Astrocyte of the cerebellum (primary cell): ENCODE results near the gene ATP6V0C.
"Not testable (repeated sequence)": the region's sequence is repeated elsewhere in the genome, so short reads cannot be mapped to it uniquely, and the experiment has no call there.

Experiments used
- DNase-seq: peaks from one replicate; pipeline ENCODE4 v3.0.0-alpha.2; 2011; ENCODE audit warnings: low read depth
- H3K4me3 ChIP-seq: 2 replicates; pipeline ENCODE4 v1.5.1; 2011; ENCODE audit warnings: mild to moderate bottlenecking, low read depth, low read length, moderate library complexity
- in situ Hi-C: cut with HindIII; loops from 2 replicates; pipeline ENCODE4 v1.10.0; 2017; ENCODE audit warnings: low sequenced_read_pairs
- TF ChIP-seq, protein P1 (sequence below): IDR thresholded peaks from 2 replicates; pipeline ENCODE4 v1.5.1; 2012; ENCODE audit warnings: low read length, low read depth, moderate library complexity, mild to moderate bottlenecking; ENCODE audit errors: missing control alignments

The ATP6V0C gene

DNA sequence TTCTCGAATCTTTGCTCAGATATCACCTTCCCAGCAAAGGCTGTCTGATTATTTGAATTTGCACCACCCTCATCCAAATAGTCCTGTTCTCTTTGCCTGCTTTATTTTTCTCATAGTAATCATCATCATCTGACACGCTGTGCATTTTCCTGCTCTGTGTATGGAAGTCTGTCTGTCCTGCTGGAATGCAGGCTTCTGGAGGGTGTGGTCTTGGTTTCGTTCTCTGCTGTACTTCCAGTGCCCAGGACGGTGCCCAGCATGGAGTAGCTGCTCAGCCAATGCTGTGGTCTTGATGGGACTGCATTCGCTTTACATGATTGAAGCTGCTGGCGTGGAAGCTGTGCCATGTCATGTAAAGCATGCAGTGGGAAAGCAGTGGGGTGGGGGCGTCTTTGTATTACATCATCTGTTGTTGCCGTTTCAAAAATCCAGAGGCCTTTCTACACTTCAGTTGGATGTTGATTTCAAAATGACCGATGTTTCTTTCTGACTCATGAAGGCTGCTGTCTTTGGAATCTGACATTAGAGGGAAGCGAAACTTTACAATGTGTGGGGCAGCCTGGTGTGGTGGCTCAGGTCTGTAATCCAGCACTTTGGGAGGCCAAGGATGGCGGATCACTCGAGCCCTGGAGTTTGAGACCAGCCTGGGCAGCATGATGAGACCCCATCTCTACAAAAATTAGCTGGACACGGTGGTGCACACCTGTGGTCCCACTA lies 41.1 kb downstream of the ATP6V0C start:
- in situ Hi-C loops, H3K4me3 ChIP-seq, DNase-seq: not testable (repeated sequence)

DNA sequence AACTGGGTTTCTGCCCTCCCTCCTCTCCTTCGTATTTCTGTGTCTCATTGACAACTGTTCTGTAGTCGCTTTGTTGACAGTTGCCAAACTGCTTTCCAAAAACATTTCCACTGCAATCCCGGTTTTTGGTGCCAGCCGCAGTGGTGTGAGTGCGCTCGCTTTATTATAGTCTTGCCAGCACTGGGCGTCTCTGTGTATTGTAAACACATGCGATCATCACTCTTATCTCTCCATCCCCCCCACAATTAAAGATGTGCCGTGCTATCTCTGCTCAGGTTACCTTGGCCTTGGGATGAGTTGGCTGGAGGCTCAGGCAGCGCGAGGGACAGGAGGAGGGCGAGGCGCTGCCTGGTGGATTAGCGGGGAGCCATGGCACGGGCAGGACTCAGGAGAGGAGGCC lies 43.4 kb downstream of the ATP6V0C start:
- in situ Hi-C loops, H3K4me3 ChIP-seq, DNase-seq: not testable (repeated sequence)

DNA sequence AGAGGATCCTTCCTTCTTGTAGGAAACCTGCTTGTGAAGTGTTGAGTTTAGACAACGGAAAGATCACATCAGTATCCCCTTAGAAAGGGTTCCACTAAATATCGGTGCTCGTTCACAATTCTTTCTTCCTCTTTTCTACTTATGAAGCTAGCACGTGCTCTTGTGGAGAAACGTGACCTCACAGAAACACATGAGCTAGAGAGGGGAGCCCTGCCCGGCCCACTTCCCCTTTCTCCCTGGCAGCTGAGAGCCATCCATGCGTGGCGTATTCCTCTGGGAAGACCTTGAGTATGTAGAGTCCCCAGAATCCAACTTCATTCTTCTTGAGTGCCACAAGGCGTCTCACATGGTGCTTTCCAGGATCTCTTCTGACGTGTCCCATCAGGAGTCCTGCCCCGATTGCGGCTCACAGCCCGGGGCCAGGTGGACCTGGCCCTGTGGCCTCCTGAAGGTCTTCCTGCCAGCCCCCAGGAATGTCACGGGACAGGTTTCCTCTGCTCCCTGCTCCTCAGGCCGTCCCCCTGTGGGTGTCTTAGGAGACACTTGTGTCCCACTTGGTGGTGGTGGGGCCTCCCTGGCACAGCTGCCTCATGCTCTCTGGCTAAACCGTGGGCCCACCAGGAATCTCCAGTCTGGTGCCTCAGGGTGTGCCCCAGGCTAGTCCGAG lies 46.5 kb downstream of the ATP6V0C start:
- DNase-seq, in situ Hi-C loops, H3K4me3 ChIP-seq: not testable (repeated sequence)

DNA sequence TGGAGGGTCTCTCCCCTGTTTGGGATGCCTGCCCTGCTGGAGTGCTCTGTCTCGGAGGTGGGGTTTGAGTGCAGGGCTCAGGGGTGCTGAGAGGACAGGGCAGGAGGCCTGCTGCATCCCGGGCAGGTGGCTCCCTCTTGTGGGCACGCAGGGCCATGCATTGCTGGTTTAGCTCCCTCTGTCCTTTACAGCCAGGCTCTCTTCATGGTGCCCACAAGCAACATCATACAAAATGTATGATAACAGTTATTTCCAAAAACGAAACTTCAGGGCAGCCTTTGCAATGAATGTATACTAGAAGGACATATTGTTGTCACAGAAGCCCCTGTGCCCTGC lies 47.0 kb downstream of the ATP6V0C start:
- DNase-seq, H3K4me3 ChIP-seq, in situ Hi-C loops: not testable (repeated sequence)
- TF ChIP-seq, protein P1, sequence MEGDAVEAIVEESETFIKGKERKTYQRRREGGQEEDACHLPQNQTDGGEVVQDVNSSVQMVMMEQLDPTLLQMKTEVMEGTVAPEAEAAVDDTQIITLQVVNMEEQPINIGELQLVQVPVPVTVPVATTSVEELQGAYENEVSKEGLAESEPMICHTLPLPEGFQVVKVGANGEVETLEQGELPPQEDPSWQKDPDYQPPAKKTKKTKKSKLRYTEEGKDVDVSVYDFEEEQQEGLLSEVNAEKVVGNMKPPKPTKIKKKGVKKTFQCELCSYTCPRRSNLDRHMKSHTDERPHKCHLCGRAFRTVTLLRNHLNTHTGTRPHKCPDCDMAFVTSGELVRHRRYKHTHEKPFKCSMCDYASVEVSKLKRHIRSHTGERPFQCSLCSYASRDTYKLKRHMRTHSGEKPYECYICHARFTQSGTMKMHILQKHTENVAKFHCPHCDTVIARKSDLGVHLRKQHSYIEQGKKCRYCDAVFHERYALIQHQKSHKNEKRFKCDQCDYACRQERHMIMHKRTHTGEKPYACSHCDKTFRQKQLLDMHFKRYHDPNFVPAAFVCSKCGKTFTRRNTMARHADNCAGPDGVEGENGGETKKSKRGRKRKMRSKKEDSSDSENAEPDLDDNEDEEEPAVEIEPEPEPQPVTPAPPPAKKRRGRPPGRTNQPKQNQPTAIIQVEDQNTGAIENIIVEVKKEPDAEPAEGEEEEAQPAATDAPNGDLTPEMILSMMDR, result peak; percentile 19

DNA sequence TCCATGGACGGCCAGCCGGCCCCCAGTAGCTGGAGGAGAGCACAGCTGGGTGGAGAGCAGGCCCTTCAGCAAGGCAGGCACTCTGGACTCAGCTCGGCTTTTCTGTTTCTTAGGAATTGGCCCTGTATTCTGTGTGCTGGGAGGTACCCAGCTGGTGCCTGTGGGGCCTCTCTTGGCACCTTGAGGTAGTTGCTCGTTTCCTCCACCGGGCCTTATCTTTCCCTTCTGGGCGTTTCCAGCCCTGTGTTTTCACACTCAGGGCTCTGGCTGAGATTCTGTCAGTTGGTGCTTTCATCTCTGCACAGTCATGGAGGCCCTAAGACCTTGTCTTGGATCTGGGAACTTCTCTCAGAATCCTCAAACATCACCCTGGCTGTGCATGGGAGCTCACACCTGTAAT lies 53.8 kb downstream of the ATP6V0C start:
- DNase-seq, in situ Hi-C loops, H3K4me3 ChIP-seq: not testable (repeated sequence)

DNA sequence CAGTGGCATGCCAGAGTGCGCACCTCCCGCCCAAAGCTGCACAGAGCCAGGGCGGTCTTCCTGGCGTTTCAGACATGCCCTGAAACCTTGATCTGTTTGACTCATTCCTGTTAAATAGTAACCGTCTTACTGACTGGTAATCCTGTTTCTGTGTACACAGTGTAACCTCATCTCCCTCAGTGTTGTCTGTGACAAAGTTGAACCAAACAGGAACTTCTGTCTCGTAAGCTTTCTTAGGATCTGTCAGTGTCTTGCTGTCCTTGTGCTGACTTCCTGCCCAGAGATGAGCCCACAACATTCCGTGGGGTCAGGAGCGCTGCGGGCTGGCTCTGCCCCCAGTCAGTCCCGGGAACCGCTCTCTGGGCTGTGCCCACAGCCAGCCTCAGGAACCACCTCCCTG lies 54.8 kb downstream of the ATP6V0C start:
- DNase-seq, H3K4me3 ChIP-seq, in situ Hi-C loops: not testable (repeated sequence)
